GM19035 (cell line): ENCODE results near the gene ALG3.
"Not testable (repeated sequence)": the region's sequence is repeated elsewhere in the genome, so short reads cannot be mapped to it uniquely, and the experiment has no call there.

Experiments used
- ATAC-seq: cut with Tn5 transposase; IDR thresholded peaks from one replicate; pipeline ENCODE4 v1.9.1; 2021; ENCODE audit not compliant: unreplicated experiment

The ALG3 gene

DNA sequence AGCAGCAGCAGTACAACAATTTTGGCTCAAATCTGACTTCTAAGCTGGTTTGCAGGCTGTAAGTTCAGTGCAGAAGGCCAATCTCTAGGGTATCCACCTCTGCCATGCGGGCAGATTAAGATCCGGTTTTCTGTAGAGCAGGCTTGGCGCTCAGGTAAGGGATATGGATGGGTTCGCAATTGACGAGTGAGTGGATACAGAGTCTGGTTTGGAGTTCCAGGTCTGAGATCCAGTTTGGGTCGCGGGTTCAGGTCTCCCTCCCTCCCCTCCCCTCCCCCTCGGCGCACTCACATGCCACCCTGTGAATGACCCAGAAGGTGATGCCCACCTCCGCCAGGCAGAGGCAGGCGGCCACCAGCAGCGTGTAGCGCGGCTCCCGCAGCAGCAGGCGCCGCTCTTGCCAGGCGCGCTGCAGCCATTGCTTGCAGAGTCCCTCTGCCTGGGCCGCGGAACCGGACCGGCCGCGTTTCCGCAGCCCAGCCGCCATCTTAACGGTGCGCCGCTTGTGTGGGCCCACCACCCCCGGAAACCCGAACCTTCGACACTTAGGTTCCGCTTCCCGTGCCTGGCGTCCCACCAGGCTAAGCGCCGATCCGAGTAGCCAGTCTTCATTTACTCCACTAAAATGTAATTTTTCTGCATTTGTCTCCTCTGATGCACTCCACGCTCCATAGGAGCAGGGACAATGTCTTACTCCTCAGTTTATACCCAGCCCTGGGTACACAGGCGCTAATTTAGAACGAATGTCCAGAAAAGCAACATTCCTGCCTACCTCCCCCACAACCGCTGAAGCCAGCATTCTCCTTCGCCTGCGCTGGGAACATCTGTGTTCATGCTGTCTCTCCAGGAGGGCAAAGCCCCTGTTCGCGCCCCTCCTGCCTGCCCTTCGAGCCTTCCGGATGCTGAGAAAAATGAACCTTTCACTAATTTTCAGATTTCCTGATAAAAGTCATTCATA, at the start of gene ALG3:
Gene ALG3 (minus strand): TSS at position 509 of the 958 bp plus-strand sequence. CDS start 22 bp downstream, at position 487.
- peak; percentile 61 for ATAC-seq

DNA sequence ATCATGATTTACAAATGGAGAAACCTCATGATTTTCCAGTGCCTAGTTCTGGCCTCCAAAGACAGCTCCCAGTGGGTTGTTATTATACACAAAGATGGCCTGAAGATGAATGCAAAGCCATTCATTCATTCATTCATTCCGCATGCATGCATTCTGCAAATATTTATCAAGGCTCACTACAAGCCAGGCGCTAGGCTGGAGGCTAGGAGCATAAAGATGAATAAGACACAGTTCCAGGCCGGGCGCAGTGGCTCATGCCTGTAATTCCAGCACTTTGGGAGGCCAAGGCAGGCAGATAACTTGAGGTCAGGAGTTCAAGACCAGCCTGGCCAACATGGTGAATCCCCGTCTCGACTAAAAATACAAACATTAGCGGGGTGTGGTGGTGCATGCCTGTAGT, 47.9 kb upstream of the ALG3 start:
- no peak for ATAC-seq

DNA sequence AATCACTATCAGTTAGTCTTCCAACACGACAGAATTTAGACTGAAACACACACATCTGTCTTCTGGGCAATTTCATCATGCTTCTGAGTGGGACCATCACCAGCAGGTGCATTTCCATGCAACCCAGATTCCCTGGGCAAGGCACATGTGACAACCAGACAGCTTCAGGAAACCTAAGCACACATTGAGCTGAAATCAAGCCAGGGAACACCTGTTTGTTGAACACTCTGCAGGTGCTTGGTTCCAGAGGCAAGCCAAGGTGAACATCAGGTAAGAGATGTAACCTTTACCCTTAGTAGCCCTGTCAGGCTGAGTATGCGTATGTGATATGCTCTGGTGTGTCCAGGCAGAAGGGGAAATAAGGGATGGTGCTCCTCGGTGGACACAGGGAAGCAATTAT, 47.0 kb upstream of the ALG3 start:
- ATAC-seq, result no peak

DNA sequence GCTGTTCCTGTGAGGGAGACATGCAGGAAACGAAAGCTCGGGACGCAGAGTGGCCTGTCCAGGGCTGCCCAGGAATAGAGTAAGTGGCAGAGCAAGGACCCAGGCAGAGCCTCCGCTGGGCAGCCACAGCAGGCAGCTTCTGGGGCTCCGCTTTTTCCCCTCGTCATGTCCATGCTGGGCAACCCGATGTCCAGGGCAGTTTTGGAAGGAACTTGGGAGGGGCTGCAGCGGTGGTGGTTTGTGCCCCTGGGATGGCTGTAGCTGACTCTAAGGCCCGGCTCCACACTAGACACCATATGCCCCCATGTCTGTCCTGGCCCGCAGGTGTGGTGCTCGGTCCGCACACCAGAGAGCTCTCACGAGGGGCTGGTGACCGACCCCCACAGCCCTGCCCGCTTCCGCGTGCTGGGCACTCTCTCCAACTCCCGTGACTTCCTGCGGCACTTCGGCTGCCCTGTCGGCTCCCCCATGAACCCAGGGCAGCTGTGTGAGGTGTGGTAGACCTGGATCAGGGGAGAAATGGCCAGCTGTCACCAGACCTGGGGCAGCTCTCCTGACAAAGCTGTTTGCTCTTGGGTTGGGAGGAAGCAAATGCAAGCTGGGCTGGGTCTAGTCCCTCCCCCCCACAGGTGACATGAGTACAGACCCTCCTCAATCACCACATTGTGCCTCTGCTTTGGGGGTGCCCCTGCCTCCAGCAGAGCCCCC, 43.1 kb upstream of the ALG3 start:
- ATAC-seq, result no peak

DNA sequence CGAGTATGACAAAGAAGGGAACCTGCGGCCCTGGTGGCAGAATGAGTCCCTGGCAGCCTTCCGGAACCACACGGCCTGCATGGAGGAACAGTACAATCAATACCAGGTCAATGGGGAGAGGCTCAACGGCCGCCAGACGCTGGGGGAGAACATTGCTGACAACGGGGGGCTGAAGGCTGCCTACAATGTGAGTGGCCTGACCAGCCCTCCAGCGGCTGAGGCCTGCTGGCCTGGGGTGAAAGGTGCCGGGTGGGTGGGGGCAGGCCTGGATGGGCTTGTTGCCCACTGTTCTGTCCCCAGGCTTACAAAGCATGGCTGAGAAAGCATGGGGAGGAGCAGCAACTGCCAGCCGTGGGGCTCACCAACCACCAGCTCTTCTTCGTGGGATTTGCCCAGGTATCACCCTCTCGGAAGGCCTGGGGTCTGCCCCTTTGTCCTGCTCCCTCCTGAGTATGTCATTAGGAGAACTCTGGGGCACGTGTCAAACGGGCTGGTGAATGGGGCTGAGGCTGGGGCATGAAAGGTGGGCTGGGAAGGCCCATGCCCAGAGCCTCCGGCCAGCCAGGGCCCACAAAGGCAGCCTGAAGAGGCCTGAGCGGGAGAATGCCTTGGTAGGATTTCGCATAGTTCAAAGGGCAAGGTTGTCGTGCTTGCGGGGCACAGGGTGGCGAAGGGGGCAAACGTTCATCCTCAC, 42.4 kb upstream of the ALG3 start:
- no peak for ATAC-seq

DNA sequence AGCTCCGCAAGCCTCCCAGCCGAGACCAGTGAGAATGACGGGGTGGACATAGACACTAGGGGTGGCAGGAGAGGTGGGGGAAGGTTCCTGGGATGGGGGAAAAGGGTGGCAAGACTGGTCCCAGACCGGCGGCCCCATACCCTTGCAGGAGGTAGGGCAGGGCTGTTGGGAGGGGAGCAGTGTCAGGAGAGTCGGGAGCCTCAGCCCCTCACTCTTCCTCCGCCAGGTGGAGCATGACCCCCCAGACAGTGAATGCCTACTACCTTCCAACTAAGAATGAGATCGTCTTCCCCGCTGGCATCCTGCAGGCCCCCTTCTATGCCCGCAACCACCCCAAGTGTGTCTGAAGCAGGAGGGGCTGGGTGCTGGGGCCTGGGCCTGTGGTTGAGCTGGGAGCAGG, 41.6 kb upstream of the ALG3 start:
- ATAC-seq, result no peak

DNA sequence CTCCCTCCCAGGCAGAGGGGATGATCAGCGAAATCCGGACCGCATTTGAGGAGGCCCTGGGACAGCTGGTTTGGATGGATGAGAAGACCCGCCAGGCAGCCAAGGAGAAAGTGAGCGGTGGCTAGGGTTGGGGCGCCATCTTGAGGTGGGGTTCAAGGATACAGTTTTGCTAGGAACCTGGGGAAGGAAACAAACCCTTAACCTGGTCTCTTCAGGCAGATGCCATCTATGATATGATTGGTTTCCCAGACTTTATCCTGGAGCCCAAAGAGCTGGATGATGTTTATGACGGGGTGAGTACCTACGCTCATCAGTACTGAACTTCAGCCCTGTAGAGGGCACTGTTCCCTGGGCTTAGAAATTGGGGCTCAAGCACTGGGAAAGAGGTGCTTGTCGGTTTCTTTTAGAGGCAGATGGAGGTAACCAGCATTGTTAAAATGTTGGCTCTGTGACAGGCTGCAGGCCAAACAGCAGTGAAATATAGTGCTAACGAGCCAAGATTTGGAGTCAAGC, 40.7 kb upstream of the ALG3 start:
- ATAC-seq, result no peak

DNA sequence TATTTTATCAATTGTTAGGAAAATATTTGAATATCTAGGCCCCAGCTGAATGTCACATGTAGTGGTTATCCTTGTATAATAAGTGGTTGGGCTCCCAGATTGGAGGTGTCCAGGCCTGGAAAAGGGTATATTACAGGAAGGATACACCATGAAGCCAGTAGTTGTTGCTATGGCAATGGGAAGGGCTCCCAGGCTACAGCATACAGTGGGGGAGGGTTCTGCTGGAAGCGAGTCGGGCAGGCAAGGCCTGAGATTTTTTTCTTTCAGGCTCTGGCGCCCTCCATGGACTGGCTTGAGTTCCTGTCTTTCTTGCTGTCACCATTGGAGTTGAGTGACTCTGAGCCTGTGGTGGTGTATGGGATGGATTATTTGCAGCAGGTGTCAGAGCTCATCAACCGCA, 35.9 kb upstream of the ALG3 start:
- no peak for ATAC-seq

DNA sequence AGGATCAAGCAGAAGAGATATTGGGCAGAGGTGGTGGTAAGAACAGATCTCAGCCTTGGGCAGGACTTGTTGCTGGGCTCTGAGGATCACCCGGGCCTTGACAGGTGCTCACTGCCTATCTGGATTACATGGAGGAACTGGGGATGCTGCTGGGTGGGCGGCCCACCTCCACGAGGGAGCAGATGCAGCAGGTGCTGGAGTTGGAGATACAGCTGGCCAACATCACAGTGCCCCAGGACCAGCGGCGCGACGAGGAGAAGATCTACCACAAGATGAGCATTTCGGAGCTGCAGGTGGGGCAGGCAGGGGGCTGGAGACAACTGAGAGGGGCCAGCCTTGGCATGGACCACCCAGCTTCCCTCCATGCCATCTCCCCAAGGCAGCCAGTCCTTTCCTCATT, 34.9 kb upstream of the ALG3 start:
- ATAC-seq, result no peak

DNA sequence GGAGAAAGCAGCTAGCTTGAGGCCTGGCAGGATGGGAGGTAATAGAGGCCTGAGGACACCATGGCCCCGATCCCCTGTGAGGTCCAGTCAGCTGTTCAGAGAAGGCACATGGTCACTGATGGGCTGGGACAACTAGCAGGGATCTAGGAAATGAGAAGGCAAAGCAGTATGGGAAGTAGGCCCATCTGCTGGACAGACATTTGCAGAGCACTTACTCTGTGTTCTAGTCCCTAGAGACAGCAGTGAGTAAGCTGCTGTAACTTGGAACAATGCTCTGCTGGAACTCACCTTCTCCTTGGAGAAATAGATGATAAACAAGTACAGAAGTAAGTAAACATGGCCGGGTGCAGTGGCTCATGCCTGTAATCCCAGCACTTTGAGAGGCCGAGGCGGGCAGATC, 34.2 kb upstream of the ALG3 start:
- no peak for ATAC-seq

DNA sequence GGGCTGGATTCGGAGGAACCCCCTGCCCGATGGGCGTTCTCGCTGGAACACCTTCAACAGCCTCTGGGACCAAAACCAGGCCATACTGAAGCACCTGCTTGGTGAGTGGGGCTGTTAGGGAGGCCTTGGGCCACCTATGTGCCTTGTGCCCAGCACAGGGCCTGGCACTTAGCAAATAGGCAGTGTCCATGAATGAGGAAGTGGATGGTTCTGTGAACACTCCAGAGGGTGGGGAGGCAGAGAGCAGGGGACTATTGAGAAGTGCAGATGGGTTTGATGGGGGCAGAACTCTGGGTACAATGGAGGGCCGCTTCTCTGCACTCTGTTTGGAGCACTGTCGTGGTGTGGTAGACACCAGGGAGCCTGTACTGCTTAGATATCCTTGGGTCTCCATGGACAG, 28.6 kb upstream of the ALG3 start:
- ATAC-seq, result no peak

DNA sequence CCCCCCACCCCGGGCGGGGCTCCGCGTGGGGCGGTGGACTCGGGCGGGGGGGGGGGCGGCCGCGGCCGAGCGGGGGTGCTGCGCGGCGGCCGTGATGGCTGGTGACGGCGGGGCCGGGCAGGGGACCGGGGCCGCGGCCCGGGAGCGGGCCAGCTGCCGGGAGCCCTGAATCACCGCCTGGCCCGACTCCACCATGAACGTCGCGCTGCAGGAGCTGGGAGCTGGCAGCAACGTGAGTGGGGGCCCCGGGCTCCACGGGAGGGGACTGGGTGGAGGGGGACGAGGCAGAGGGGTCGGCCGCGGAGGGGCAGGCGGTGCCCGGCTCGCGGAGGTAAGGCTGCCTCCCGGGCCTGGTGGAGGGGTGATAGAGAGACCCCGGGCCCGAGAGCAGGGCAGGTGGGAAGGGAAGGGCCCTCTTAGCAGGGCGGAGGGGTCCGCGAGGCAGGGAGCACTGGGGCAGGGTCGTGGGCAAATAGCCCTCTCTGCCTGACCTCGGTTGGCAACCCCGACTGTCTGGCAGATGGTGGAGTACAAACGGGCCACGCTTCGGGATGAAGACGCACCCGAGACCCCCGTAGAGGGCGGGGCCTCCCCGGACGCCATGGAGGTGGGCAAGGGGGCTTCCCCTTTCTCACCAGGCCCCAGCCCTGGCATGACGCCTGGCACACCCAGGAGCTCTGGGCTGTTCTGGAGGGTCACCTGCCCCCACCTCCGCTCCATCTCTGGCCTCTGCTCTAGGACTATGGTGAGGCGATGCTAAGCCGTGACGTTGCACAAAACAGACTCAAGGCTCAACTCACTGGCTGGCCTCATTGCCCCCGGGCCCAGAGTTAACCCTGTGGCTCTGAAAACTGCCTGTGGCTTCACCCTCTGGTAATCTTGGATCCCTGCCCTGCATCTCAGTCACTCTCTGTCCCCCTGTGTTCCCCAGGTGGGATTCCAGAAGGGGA, 27.5 kb upstream of the ALG3 start, which contains the start of gene ECE2:
Gene ECE2 (plus strand): TSS at position 62 of the 950 bp plus-strand sequence. CDS start 132 bp downstream, at position 194.
- ATAC-seq, result no peak

DNA sequence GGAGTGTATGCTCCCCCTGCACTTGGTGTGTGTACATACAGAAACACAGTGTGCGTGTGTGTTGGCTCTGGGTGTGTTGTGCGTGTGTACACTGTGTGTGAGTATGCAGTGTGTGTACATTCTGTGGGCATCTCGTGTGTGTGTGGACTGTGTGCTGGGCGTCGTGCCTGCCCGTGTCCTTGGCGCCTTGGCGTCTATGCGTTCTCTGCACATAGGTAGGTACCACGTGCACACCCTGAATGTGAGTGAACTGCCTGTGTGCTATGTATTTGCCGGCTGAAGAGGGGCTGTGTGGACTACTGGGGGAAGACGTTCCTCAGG, 26.6 kb upstream of the ALG3 start:
- ATAC-seq, result no peak

DNA sequence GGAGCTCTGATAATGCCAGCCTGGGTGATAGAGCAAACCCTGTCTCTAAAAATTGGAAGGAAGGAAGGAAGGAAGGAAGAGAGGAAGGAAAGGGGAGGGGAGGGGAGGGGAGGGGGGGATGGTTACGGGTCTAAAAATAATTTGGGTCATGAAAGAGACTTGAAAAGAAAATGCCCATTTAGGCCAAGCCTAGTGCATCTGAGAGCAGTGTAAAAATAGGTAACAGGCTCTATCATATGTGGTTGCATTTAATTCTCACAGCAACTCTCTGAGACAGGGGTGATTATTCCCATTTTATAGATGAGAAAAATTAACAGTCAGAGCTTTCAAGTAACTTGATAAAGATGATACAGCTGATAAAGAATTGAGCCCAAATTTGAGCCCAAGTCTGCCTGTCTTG, 23.5 kb upstream of the ALG3 start:
- no peak for ATAC-seq

DNA sequence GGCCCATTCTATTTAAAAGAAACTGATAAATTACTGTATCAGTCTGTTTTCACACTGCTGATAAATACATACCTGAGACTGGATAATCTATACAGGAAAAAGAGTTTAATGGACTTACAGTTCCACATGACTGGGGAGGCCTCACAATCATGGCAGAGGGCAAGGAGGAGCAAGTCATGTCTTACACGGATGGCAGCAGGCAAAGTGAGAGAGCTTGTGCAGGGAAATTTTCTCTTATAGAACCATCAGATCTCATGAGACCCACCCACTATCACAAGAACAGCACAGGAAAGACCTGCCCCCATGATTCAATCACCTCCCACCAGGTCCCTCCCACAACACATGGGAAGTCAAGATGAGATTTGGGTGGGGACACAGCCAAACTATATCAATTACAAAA, 18.5 kb upstream of the ALG3 start:
- ATAC-seq, result not testable (repeated sequence)

DNA sequence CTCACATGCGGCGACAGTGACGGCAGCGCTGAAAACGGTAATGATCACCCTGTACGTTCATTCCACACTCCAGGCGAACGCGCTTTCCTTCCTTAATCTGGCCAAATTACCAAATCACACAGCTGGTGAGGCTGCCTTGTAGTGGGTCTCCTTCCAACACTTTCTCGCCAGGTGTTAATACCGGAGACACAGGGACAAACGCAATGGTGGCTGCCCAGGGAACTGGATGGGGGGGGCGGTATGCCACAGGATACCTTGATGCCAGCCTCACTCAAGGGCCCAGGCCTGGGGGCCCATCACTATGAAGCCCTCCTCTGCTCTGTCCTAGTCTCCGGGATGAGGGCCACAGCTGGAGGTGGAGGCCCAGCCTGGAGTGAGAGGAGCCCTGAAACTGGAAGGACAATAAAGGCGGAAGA, 14.0 kb upstream of the ALG3 start:
- no peak for ATAC-seq

DNA sequence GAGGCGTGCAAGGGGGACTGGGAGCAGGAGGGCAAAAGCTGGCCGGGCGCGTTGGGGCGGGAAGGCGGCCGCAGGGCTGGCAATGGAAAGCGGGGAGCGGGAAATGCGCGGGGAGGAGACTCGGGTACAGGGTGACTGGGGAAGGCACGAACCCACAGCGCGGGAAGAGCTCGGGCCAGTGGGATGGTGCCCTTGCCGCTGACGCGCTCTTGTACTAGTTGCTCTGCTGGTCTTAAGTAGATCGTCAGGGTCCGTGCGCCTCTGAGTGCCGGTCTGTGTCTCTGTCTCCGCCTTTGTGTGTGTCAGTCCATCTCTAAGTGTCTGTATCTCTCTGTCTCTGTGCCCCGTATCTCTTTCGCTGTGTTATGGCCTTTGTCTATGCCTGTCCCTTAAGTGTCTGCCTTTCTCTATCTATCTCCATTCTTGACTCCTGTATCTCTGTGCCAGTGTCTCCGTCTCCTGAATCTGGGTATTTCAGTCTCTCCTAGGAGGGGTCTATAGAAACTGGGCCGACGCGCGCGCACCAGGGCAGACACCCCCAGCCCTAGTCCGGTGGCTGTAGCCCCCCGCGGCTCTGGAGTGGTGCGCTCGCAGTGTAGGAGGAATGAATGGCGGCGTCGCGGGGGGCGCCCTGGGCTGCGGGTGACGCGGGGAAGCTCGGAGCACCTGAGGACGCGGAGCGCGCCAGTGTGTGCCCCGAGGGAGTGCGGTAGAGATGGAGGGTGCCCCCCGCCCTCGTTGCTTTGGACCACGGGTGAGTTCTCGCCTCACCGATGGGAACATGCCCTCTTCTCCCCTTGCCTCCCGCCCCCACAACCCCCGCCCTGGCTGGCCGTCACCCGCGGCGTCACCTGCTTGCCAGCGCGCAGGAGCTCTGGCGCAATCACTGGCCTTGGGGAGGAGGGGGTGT, 13.3 kb upstream of the ALG3 start:
- ATAC-seq, result no peak

DNA sequence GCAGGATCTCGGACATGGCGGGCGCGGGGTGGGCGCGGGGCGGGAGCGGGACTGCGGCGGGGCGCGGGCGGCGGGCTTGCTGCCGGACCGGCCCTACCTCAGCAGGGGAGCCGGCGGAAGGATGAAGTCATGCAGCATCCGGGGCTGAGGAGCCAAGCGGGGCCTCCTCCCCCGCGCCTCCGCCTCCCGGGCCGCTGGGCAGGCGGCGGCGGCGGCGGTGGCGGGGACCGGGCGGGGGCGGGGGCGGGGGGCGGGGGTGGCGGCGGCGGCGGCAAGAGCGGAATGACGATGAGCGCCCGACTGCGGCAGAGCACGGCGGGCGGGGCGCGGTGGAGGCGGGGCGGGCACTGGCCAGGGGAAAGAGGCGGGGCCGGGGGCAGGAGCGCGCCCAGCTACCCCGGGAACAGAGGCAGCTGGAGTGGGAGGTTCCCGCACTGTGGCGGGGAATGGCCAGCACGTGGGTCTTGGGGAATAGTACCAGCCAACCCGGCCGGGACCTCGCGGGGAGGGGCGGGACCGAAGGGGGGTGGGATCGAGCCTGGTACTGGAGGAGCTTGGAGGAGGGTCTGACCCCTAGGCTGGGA, 12.6 kb upstream of the ALG3 start, which contains the start of gene CAMK2N2:
Gene CAMK2N2 (minus strand): TSS at position 284 of the 584 bp plus-strand sequence. CDS start 268 bp downstream, at position 16.
- peak; percentile 55 for ATAC-seq
